HEK293 (cell line): Measurements from ENCODE around the gene SPATA21.

Source experiments
- GLIS2 ChIP-seq: fragments of 450-650 bp; formaldehyde crosslinking; IDR thresholded peaks from 2 replicates; pipeline ENCODE4 v1.5.1; 2016; ENCODE audit warnings: missing biosample characterization, missing genetic modification characterization
- TCF7L2 ChIP-seq: IDR thresholded peaks from 2 replicates; pipeline ENCODE4 v1.6.1; 2011; ENCODE audit warnings: low read depth, mild to moderate bottlenecking, inconsistent platforms, low read length, moderate library complexity, borderline replicate concordance
- YY1 ChIP-seq: fragments of 450-650 bp; formaldehyde crosslinking; IDR thresholded peaks from 2 replicates; pipeline ENCODE4 v1.5.1; 2018; ENCODE audit warnings: missing biosample characterization, missing genetic modification characterization
- ZBTB48 ChIP-seq: fragments of 450-650 bp; formaldehyde crosslinking; IDR thresholded peaks from 2 replicates; pipeline ENCODE4 v1.5.1; 2016; ENCODE audit warnings: missing biosample characterization, missing genetic modification characterization
- ZFP37 ChIP-seq: fragments of 450-650 bp; formaldehyde crosslinking; IDR thresholded peaks from 2 replicates; pipeline ENCODE4 v1.5.1; 2016; ENCODE audit warnings: missing biosample characterization, missing genetic modification characterization
- ZNF140 ChIP-seq: fragments of 450-650 bp; formaldehyde crosslinking; IDR thresholded peaks from 2 replicates; pipeline ENCODE4 v1.5.1; 2016; ENCODE audit warnings: missing biosample characterization, missing genetic modification characterization
- ZNF223 ChIP-seq: fragments of 450-650 bp; formaldehyde crosslinking; IDR thresholded peaks from 2 replicates; pipeline ENCODE4 v1.5.1; 2016; ENCODE audit warnings: missing biosample characterization, missing genetic modification characterization
- ZNF561 ChIP-seq: fragments of 450-650 bp; IDR thresholded peaks from 2 replicates; pipeline ENCODE4 v1.5.1; 2018; ENCODE audit warnings: missing biosample characterization, missing genetic modification characterization, borderline replicate concordance
- ZNF776 ChIP-seq: fragments of 450-650 bp; formaldehyde crosslinking; IDR thresholded peaks from 2 replicates; pipeline ENCODE4 v1.5.0; 2017; ENCODE audit warnings: missing biosample characterization, missing genetic modification characterization, borderline replicate concordance
- TF ChIP-seq, protein P1 (sequence below): fragments of 450-650 bp; formaldehyde crosslinking; IDR thresholded peaks from 2 replicates; pipeline ENCODE4 v1.5.1; 2016; ENCODE audit warnings: missing biosample characterization, missing genetic modification characterization

DNA sequence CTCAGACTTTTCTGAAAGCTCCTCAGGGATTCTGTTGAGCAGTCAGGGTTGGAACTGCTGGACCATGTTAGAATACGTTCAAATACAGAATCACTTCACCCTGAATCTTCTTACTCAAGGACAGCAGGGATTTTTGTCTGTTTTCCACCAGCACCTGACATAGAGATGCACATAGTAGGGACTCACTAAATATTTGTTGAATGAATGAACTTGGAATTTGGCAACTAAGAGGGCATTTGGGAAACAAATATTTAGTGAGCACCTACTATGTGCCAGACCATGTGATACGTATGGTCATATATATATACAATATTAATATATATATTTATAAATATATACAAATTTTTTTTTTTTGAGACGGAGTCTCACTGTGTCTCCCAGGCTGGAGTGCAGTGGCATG, 80.4 kb downstream of the SPATA21 start:
- TF ChIP-seq ZNF561 (tag by site-specific recombination): no peak
- no peak for TF ChIP-seq GLIS2 (tag by site-specific recombination)
- TF ChIP-seq, protein P1, sequence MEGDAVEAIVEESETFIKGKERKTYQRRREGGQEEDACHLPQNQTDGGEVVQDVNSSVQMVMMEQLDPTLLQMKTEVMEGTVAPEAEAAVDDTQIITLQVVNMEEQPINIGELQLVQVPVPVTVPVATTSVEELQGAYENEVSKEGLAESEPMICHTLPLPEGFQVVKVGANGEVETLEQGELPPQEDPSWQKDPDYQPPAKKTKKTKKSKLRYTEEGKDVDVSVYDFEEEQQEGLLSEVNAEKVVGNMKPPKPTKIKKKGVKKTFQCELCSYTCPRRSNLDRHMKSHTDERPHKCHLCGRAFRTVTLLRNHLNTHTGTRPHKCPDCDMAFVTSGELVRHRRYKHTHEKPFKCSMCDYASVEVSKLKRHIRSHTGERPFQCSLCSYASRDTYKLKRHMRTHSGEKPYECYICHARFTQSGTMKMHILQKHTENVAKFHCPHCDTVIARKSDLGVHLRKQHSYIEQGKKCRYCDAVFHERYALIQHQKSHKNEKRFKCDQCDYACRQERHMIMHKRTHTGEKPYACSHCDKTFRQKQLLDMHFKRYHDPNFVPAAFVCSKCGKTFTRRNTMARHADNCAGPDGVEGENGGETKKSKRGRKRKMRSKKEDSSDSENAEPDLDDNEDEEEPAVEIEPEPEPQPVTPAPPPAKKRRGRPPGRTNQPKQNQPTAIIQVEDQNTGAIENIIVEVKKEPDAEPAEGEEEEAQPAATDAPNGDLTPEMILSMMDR: no peak
- no peak for TF ChIP-seq ZNF140 (tag by site-specific recombination)
- TF ChIP-seq ZBTB48 (tag by site-specific recombination): no peak
- no peak for TF ChIP-seq ZFP37
- TF ChIP-seq YY1 (tag by site-specific recombination): no peak
- TF ChIP-seq TCF7L2: no peak
- TF ChIP-seq ZNF223 (tag by site-specific recombination): no peak
- TF ChIP-seq ZNF776 (tag by site-specific recombination): no peak
